Esophagus muscularis mucosa (tissue), 2 donors: ENCODE results near the gene PTPN1.
A peak's percentile ranks its signal among the peaks of the same experiment; 100 is the strongest.

Experiments used
- POLR2A ChIP-seq: fragments of 450-650 bp; IDR thresholded peaks from one replicate; pipeline ENCODE4 v1.6.1; 2017; ENCODE audit warnings: antibody characterized with exemption, moderate library complexity, mild to moderate bottlenecking, low read depth
- POLR2AphosphoS5 ChIP-seq, 2 donors: sonication (generic); formaldehyde crosslinking; IDR thresholded peaks; one replicate each; pipeline ENCODE4 v1.6.1; 2017; ENCODE audit warnings: antibody characterized with exemption in 2 of 2

DNA sequence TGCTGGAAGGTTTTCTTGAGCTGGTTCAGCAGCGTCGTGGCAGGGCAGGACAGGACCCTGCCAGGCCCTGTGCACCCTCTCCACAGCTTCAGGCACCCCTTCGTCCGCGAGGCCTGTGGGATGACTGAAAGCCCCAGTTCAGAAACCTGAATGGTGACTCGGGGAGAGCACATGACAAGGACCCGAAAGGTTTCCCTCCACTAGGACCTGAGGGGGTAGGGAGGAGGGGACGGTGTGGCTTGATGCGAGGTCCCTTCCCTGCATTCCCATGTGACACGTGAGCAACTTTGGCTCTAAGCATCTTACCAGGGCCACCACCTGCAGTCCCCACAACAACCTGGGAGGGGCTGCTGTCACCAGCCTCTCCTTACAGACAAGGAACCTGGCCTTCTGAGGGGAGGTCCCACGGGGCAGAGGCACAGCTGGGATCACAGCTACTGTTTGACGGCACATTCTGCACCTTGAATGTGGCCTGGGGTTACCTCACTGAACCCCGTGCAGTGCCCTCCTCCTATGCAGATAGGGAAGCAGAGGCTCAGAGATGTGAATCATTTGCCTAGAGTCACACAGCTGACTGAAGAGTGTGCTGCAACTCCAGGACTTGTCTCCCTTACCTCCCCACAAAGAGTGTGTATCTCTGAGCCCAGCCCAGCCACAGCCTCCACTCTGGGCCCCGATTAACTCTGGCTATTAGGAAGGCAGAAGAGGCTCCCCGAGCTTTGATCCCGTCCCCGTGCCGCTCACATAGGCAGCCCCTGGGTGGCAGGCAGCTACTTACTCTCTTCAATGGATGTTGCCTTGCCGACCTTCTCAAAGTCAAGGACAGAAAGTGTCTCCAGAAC, 84.6 kb downstream of the PTPN1 start:
- TF ChIP-seq POLR2AphosphoS5 (IDR thresholded peaks at IDR 0.05), result peak in 1 of 2 donors; percentile 21
- no peak for TF ChIP-seq POLR2A
